A375 (cell line): ENCODE results near the gene PRAMEF5. TPM values are rescaled to one million over a fixed set of nuclear protein-coding genes. Genes with fewer than 3 reads are reported as not detected.

Source experiments
- small RNA-seq: library from RNA; depleted of rRNA; stranded (forward); fragments of <200 nt; gene quantifications from one replicate; pipeline ENCODE3, GENCODE V24; 2014
- total RNA-seq: library from RNA; depleted of rRNA; stranded (reverse); fragments of >200 nt; shearing (Covaris generic); gene quantifications from 2 replicates; pipeline ENCODE4 v1.2.3, GENCODE V29; 2014; rRNA removed

PRAMEF5 gene
- not detected in 2 replicates for total RNA-seq

GRCh38 chr1:13253898-13254297 is at the start of gene PRAMEF5:
TSS of gene PRAMEF5 (plus strand) at chr1:13254198. CDS start at chr1:13259269, 5,071 bp downstream.

GRCh38 chr1:13225675-13226204 is 28.3 kb upstream of the PRAMEF5 start, which contains the start of gene PRAMEF18:
TSS of gene PRAMEF18 (minus strand) at chr1:13226154. CDS start at chr1:13226106, 48 bp downstream.

GRCh38 chr1:13285037-13285436 is 31.0 kb downstream of the PRAMEF5 start, which contains the start of gene PRAMEF8:
TSS of gene PRAMEF8 (minus strand) at chr1:13285137. CDS start at chr1:13284091, 1,046 bp downstream.

GRCh38 chr1:13303239-13303638 is 49.2 kb downstream of the PRAMEF5 start, which contains the start of gene PRAMEF33:
TSS of gene PRAMEF33 (plus strand) at chr1:13303539. CDS start at chr1:13305955, 2,416 bp downstream.

Small RNAs within 50 kb of the gene (small RNA-seq; reads per million reads assigned to genes)
- gene RNU6-771P, result not detected

Other genes with a start within 250 kb of the PRAMEF5 start
- gene PRAMEF27, start 197.6 kb upstream of the PRAMEF5 start, total RNA-seq, result not detected in 2 replicates
- gene HNRNPCL3, start 193.4 kb upstream of the PRAMEF5 start, total RNA-seq, result not detected in 2 replicates
- gene PRAMEF25, start 183.4 kb upstream of the PRAMEF5 start, total RNA-seq, result not detected in 2 replicates
- gene HNRNPCL2, start 137.3 kb upstream of the PRAMEF5 start, total RNA-seq, result not detected in 2 replicates
- gene PRAMEF26, start 98.2 kb upstream of the PRAMEF5 start, total RNA-seq, result not detected in 2 replicates
- not detected in 2 replicates for gene HNRNPCL4, start 88.6 kb upstream of the PRAMEF5 start, total RNA-seq
- not detected in 2 replicates for gene PRAMEF9, start 82.3 kb upstream of the PRAMEF5 start, total RNA-seq
- gene PRAMEF13, start 52.8 kb upstream of the PRAMEF5 start, total RNA-seq, result not detected in 2 replicates
- gene PRAMEF18, start 28.0 kb upstream of the PRAMEF5 start, total RNA-seq, result not detected in 2 replicates
- gene PRAMEF8, start 30.9 kb downstream of the PRAMEF5 start, total RNA-seq, result not detected in 2 replicates
- gene PRAMEF33, start 49.3 kb downstream of the PRAMEF5 start, total RNA-seq, result not detected in 2 replicates
- not detected in 2 replicates for gene PRAMEF15, start 61.4 kb downstream of the PRAMEF5 start, total RNA-seq
- not detected in 2 replicates for gene PRAMEF14, start 92.9 kb downstream of the PRAMEF5 start, total RNA-seq
- not detected in 2 replicates for gene PRAMEF19, start 117.7 kb downstream of the PRAMEF5 start, total RNA-seq
- not detected in 2 replicates for gene PRAMEF17, start 135.4 kb downstream of the PRAMEF5 start, total RNA-seq
- not detected in 2 replicates for gene PRAMEF20, start 156.3 kb downstream of the PRAMEF5 start, total RNA-seq